SK-N-MC (cell line): Measurements from ENCODE around the gene STK32B.
A peak's percentile ranks its signal among the peaks of the same experiment; 100 is the strongest.

Experiments
- DNase-seq: peaks from one replicate; pipeline ENCODE4 v3.0.0-alpha.2; 2011; ENCODE audit warnings: low read depth, low spot score
- H3K27ac ChIP-seq: fragments of 200-600 bp; sonication (generic); 2 replicates; pipeline ENCODE4 v1.5.1; 2016; ENCODE audit warnings: mixed run types
- H3K36me3 ChIP-seq: fragments of 200-600 bp; sonication (generic); 2 replicates; pipeline ENCODE4 v1.6.1; 2017; ENCODE audit warnings: antibody characterized with exemption, low read length, mixed read lengths; ENCODE audit not compliant: insufficient read depth
- H3K4me3 ChIP-seq: fragments of 200-600 bp; sonication (generic); 2 replicates; pipeline ENCODE4 v1.5.1; 2016
- H3K9ac ChIP-seq: fragments of 200-600 bp; sonication (generic); 2 replicates; pipeline ENCODE4 v1.8.0; 2017; ENCODE audit warnings: mixed run types, mixed read lengths; ENCODE audit not compliant: insufficient read length
- H3K9me3 ChIP-seq: fragments of 200-600 bp; sonication (generic); 2 replicates; pipeline ENCODE4 v1.6.1; 2017; ENCODE audit warnings: low read depth, mild to moderate bottlenecking, antibody characterized with exemption, low read length, moderate library complexity, mixed read lengths
- EZH2 ChIP-seq: fragments of 200-600 bp; sonication (generic); IDR thresholded peaks from one replicate; pipeline ENCODE4 v1.6.1; 2017; ENCODE audit warnings: antibody characterized with exemption
- FOXP2 ChIP-seq: optimal IDR thresholded peaks from 2 replicates; pipeline ENCODE3; 2011; ENCODE audit warnings: mild to moderate bottlenecking, moderate library complexity; ENCODE audit not compliant: insufficient read depth; ENCODE audit errors: extremely low read length, control extremely low read depth
- POLR2AphosphoS5 ChIP-seq: IDR thresholded peaks from 2 replicates; pipeline ENCODE4 v1.6.1; 2012; ENCODE audit warnings: mild to moderate bottlenecking, low read depth, low read length, borderline replicate concordance

The STK32B gene

DNA sequence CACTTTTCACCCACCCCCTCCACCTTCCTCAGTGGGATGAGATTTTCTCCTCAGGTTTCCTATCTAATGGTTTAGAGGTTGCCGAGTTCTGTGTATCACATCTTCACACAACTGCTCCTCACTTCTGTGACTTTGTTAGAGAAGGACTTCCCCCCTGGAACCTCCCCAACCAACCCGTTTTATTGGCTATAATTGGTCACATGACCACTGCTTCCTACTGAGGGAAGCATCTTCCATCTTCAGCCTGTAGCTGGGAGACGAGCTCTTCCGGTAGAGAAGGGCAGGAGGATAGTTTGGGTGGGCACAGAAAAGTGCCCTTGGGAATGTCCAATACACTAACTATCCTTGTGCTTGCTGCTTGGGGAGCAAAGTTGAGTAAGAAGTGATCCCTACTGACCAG, 90.5 kb downstream of the STK32B start:
- DNase-seq, result no peak
- Histone ChIP-seq H3K27ac (no peak overlapping the region), H3K9me3 (no peaks in the 10 kb centered on the region), H3K4me3 (no peak overlapping the region), H3K9ac (no peak overlapping the region), H3K36me3 (no peaks in the 10 kb centered on the region)
- TF ChIP-seq POLR2AphosphoS5, result no peak
- TF ChIP-seq FOXP2, result no peak
- no peak for TF ChIP-seq EZH2

DNA sequence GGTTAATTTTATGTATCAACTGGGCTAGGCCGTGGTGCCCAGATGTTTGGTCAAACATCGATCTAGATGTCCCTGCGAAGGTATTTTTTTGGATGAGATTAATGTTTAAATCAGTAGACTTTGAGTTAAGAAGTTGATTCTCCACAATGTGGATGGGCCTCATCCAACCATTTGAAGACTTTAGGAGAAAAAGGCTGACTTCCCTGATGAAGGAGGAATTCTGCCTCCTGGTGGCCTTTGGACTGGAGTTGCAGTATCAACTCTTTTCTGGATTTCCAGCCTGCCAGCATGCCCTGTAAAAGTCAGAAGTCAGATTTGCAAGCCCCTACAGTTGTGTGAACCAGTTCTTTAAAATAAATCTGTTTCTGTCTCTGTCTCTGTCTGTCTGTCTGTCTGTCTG, 91.4 kb downstream of the STK32B start:
- TF ChIP-seq POLR2AphosphoS5 (no peak), EZH2 (no peak), FOXP2 (no peak)
- Histone ChIP-seq H3K36me3 (no peaks in the 10 kb centered on the region), H3K27ac (no peak overlapping the region), H3K4me3 (no peak overlapping the region), H3K9me3 (no peaks in the 10 kb centered on the region), H3K9ac (no peak overlapping the region)
- DNase-seq, result no peak

DNA sequence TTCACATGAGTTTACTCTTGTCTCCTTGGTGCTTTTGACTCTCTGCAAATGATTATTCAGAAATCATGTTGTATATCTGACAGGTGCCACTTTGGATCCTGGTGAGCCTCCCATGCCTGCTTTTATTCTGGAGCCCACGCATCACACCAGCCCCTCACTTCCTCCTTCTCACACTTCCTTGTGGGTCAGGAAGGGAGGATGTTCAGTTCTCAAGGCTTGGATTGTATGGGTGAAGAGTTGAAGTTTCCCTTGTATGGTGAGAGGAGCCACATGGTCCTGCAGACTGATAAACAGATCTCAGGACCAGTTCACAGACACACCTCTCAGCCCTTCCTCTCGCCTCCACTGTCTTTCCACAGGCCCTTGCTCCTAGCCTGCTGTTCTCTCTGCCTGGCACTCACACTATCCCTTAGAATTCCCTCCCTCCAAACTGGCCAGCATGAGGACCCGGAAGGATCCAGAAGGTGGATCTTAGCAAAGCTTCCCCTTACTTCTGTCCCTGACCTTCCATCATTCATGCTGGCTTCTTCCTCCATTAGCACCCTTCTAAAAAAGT, 92.1 kb downstream of the STK32B start:
- TF ChIP-seq EZH2 (no peak), FOXP2 (no peak), POLR2AphosphoS5 (no peak)
- H3K27ac ChIP-seq, result no peak overlapping the region
- no peak for DNase-seq
- no peak overlapping the region for H3K4me3 ChIP-seq
- H3K36me3 ChIP-seq, result no peaks in the 10 kb centered on the region
- no peaks in the 10 kb centered on the region for H3K9me3 ChIP-seq
- no peak overlapping the region for H3K9ac ChIP-seq

DNA sequence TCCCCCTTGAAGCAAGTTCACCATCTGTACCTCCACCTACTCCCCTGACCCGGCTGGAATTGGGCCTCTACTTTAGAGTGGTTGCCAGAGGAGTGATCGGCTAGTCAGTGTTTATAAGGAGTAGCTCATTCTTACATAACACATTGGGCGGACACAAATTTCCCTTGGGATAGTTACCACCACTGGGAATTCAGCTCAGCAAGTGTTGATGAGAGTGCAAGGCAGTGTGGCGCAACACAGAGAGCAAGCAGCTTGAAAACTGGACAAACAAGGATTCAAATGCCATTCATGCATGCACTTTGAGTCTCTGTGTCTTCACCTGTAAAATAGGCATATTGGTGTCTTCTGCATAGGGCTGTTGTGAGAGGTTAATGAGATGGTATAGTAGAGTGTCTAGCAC, 92.7 kb downstream of the STK32B start:
- Histone ChIP-seq H3K27ac (no peak overlapping the region), H3K4me3 (no peak overlapping the region), H3K36me3 (no peaks in the 10 kb centered on the region), H3K9ac (no peak overlapping the region), H3K9me3 (no peaks in the 10 kb centered on the region)
- no peak for DNase-seq
- no peak for TF ChIP-seq POLR2AphosphoS5
- TF ChIP-seq FOXP2, result no peak
- no peak for TF ChIP-seq EZH2

DNA sequence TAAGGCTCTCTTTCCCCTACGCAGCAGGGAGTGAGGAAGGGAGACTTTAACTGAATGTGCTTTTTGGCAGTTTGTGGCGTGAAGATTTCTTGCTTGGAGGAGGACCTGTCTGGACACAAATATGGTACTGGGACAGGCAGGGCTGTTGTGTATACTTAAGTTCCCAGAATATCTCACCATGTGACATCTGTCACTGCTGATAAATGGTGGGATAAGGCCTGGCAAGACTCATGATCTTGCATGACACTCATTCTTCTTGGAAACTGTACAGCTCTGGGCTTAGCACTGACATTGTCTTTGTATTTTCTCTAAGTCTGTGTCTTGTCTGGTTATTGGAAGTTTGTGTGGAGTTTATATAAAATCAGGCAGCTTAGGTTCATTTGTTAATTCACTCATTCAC, 93.1 kb downstream of the STK32B start:
- H3K9me3 ChIP-seq, result no peaks in the 10 kb centered on the region

DNA sequence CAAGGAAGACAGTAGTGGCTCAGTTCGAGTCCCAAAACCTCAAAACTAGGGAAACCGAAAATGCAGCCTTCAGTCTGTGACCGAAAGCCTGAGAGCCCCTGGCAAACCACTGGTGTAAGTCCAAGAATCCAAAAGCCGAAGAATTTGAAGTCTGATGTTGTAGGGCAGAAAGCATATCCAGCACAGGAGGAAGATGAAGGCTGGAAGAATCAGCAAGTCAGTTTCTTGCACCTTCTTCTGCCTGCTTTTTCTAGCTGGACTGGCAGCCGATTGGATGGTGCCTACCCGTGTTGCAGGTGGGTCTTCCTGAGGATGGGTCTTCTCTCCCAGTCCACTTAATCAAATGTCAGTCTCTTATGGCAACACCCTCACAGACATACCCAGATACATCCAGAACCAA, 95.0 kb downstream of the STK32B start:
- Histone ChIP-seq H3K36me3 (no peaks in the 10 kb centered on the region), H3K9ac (no peak overlapping the region), H3K9me3 (no peaks in the 10 kb centered on the region), H3K4me3 (no peak overlapping the region), H3K27ac (no peak overlapping the region)
- no peak for DNase-seq
- no peak for TF ChIP-seq POLR2AphosphoS5
- no peak for TF ChIP-seq FOXP2
- TF ChIP-seq EZH2, result no peak

More for the DNA sequence above, 93.1 kb downstream of the STK32B start:
- TF ChIP-seq POLR2AphosphoS5, result no peak
- no peak for TF ChIP-seq EZH2
- no peak for TF ChIP-seq FOXP2
- H3K4me3 ChIP-seq, result no peak overlapping the region
- no peak overlapping the region for H3K27ac ChIP-seq
- no peak overlapping the region for H3K9ac ChIP-seq
- H3K36me3 ChIP-seq, result no peaks in the 10 kb centered on the region
- DNase-seq, result no peak

DNA sequence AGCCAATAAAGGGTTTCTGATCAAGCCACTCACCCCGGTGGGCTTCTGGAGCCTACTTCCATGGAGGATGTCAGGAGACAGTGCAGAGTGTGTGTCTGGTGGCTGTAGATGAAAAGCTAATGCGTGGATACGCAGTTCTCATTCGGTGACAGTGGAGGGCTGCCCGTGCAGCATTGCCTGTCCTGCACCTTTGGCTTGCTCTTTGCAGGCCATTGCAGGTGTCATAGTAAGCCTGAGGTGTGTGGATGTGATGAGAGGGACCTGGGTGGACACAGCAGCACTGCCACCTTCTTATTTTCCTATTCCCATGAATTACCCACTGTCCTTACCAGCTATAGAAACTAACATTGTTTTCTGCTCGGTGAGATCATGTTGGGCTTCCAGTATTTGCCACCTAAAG, 101.2 kb downstream of the STK32B start:
- DNase-seq, result no peak
- TF ChIP-seq POLR2AphosphoS5 (no peak), FOXP2 (no peak), EZH2 (no peak)
- no peak overlapping the region for H3K4me3 ChIP-seq
- H3K36me3 ChIP-seq, result no peaks in the 10 kb centered on the region
- no peaks in the 10 kb centered on the region for H3K9me3 ChIP-seq
- no peak overlapping the region for H3K9ac ChIP-seq
- no peak overlapping the region for H3K27ac ChIP-seq

DNA sequence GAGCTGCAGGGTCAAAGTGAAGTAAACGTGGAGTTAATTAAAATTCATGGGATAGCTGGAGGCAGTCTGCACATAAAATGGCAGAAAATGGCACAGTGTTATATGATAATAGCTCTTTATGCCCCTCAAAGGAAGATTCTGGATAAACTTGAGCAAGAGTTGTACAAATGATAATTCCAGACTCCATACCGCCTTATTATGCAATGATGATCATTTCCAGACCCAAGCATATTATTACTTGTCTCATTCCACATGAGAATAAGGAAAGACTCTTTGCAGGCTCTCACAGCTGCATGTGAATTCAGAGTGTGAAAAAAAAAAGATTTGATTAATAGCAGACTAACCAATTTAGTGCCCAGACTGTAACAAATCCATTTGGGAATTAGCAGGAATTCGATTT, 105.4 kb downstream of the STK32B start:
- Histone ChIP-seq H3K9me3 (no peaks in the 10 kb centered on the region), H3K9ac (no peak overlapping the region), H3K27ac (peak overlapping the region; percentile 18), H3K36me3 (no peaks in the 10 kb centered on the region), H3K4me3 (peak overlapping the region; percentile 11; the same call in 1 of the 2 replicates)
- no peak; the same call in 1 of the 2 replicates for TF ChIP-seq POLR2AphosphoS5
- no peak for TF ChIP-seq EZH2
- TF ChIP-seq FOXP2, result no peak
- peak; percentile 67 for DNase-seq

DNA sequence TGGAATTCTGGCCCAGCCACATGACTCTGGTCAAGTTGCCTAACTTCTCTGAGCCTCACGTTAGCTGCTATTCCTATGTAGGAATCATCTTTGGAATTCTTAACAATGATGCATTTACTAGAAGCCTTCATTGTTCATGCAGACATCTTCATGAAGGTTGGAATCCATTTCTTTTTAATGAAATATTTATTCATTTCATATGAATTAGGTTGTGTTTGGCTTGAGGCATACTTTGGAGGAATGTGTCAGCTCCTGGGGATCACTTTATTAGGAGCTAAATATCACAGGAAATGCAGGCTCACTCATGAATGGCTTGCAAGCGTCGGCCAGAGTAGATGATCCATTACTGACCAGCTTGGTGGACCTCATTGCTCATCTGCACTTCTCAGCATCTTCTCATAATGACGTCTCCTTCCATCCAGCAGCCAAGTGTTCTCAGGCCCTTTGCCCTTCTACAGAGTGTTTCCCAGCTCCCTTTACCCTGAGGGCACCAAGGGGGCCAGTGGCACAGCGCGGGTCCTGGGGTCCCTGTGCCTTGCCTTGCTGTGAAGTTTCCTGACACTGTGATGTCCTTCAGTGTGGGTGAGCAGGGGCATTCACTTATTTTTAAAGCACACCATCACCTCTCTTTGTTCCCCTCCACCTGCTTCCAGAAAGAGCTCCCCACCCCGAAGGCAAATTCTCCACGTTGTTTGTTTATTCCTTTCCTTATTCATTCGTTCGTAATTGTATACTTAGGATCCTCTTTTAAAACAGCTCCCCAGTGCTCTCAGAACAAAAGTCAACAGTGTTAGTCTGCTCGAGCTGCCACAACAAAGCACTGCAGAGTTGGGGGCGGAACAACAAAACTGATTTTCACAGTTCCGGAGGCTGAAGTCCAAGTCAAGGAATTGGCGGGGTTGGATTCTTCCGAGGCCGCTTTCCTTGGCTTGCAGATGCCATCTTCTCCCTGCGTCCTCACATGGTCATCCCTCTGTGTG, 106.8 kb downstream of the STK32B start:
- Histone ChIP-seq H3K4me3 (no peak overlapping the region), H3K9me3 (no peaks in the 10 kb centered on the region), H3K27ac (no peak overlapping the region), H3K36me3 (no peaks in the 10 kb centered on the region), H3K9ac (no peak overlapping the region)
- DNase-seq, result no peak
- no peak for TF ChIP-seq EZH2
- TF ChIP-seq POLR2AphosphoS5, result no peak
- TF ChIP-seq FOXP2, result no peak
